ENCODE measurements around the gene ZNF417. TPM values are rescaled to one million over a fixed set of nuclear protein-coding genes. Genes with fewer than 3 reads are reported as not detected.
A peak's percentile ranks its signal among the peaks of the same experiment; 100 is the strongest.
"Not testable (repeated sequence)": the region's sequence is repeated elsewhere in the genome, so short reads cannot be mapped to it uniquely, and the experiment has no call there.

ZNF417 gene
- 31.0 TPM for total RNA-seq

DNA sequence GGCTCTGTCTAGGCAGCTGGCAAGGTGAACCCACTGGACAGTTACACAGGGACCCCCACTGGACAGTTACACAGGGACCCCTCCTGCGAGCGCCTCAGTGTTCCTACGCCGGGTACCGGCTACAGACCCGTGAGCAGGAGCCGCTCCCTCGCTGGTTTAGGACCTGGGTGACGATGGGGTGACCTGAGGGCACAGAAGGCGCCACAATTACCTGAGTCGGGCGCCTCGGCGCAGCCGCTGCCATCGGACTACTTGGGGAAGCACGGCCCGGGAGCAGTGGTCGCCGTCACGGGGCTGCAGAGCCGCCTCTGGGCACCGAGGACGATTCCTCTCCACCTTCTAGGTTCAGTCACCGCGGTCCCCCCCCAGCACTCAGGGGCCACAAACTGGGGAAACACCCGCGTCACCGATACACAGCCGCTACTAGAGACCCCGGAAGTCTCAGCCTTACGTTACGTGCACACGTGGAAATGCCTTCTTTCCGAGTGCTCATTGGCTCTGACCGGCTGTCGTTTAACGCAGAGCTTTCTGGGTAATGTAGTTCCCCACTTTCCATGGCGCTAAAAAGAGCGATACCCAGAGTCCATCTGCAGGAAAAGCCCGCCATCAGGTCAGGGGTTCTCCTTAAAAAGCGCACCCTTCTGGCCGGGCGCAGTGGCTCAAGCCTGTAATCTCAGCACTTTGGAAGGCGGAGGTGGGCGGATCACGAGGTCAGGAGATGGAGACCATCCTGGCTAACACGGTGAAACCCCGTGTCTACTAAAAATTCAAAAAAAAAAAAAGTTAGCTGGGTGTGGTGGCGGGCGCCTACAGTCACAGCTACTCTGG, at the start of gene ZNF417:
ZNF417 (minus strand) TSS at position 425 of the 828 bp plus-strand sequence; CDS start at position 244, 181 bp downstream.
- FAIRE-seq = not testable (repeated sequence)
- peak; percentile 69 to 89 for DNase-seq (ENCODE audit: low spot score in 2 of 2)

DNA sequence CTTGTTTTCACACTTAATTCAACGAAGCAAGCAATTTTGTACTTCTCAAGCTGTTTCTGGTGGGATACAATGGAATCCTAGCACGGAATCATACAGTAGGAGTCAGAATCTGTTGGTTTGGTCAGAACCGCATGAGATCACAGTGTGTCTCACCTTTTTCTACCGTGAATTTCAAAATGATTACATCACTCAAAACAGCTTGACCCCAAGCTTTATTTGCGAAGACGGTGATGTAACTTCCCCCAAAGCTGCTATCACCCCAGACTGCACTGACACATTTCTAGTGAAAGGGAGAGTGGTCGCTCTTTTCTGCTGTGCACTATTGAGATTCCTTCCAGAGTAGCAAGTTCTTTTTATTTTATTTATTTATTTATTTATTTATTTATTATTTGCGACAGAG, 48.4 kb upstream of the ZNF417 start:
- DNase-seq (ENCODE audit: low spot score in 2 of 2) (no peak), FAIRE-seq (no peak)

DNA sequence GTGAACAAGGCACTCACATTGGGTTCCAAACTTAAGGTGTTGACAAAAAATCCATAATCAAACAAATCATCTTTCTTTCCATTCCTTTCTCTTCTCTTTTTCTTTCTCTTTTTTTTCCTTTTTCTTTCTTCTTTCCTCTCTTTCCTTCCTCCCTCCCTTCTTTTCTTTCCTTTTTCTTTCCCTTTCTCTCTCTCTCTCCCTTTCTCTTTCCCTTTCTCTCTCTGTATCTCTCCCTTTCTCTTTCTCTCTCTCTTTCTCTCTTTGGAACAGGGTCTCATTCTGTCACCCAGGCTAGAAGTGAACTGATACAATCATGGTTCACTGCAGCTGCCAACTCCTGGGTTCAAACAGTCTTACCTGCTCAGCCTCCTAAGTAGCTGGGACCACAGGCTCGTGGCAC, 45.4 kb upstream of the ZNF417 start:
- no peak for DNase-seq (ENCODE audit: low spot score in 2 of 2)
- no peak for FAIRE-seq

DNA sequence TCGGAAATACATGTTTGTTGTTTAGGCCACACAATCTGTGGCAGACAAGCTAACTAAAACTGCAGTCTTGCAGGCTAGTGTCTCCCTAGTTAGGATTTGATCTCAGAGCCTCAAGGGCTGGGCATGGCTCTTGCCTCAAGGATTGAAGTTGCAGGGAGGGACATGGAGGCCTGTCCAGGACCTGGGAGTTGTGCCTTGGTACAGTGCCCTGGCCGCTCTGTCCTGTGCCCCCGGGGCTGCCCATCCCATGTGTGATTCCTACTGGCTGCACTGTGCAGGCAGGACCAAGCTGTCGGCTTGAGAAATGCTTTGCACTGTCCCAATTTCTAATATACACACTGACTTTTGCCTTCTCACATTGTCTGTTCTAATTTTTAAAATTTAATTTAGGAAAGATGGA, 38.6 kb upstream of the ZNF417 start:
- no peak for FAIRE-seq
- no peak for DNase-seq (ENCODE audit: low spot score in 2 of 2)

DNA sequence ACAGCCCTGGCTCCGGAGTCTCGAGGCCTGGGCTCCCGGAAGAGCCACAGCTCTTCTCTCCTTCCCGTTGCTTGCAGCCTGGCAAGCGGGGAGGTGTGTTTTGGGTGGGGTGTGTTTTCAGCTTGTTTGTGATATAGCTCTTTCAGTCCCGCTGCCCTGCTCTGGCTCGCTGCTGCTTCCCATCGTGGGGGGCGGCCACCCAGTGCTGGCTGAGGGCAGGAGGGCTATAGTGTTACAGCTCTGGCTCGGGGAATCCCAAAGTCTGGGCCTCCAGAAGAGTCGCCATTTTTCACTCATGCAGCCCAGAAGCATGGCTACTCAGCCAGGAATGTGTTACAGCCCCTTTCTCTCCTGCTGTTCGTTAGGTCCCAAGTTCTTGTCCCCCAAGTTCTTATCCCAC, 33.3 kb upstream of the ZNF417 start:
- no peak for FAIRE-seq
- DNase-seq (ENCODE audit: low spot score in 2 of 2) = no peak

DNA sequence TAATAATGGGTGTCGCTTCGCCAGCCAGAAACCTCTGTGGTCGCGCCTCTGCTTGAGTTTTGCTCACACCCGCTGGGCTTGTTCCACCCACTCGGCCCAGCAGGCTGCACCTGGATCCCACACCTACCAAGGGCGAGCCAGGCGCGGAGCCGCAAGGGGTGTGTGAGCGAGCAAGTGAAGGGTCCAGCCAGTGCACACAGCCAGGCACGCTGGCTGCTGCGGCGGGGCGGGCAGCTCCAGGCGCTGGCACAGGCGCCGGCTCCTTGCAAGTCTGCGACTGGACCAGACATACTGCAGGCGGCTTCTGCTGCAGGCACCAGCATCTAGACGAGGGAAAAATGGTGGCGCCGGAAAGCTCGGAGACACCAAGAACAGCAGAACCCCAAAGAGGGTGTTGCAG, 32.9 kb upstream of the ZNF417 start:
- no peak for FAIRE-seq
- DNase-seq (ENCODE audit: low spot score in 2 of 2) = no peak

DNA sequence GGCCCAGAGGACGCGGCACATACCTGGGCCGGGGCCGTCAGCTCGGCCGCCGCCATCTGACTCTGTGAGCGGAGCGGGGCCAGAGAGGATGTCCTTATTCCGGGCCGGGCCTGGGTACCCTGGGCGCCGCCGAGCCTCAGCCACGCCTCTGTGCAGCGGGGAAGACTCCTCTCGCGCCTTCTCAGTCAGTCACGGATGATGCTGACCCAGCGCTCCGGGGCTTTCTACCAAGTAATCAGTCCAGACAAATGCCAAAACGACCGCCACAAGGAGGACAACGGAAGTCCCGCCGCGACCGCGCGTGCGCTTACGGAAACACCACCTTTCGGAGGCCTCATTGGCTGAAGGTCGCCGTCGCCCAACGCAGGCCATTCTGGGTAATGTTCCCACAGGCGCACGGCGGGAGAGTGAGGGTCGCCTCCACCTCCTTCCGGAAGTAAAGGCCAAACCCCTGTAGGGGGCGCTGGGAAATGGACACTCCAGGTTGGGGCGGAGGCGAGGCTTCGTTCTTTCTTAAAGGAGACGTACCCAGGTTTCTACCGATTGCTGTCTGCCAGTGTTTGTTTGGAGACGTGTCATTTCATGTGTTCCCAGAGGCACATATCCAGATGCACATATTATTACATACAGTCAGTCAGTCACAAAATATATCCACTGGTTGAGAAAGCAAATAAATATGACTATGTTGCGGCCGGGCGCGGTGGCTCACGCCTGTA, 31.2 kb upstream of the ZNF417 start, which contains the start of gene ZNF256:
ZNF256 (minus strand) TSS at position 288 of the 716 bp plus-strand sequence; CDS start at position 56, 232 bp downstream.
- FAIRE-seq (no peak), DNase-seq (ENCODE audit: low spot score in 2 of 2) (peak; percentile 91 to 96)

DNA sequence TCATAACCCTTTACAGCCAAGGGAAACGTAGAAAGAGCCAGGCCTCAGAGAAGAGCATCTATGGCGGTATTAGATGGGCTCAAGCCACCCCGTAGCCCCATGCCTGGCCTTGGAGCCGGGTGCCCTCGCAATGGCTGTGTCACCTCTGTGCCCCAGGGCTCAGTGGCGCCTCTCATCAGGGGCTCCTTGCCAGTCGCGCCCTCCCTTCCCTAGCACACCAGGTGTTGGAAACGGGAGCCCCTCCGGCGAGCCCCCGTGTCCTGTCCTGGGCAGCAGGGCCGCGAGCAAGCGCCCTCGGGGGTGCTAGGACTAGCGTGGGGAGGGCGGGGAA, 30.7 kb upstream of the ZNF417 start:
- no peak for DNase-seq (ENCODE audit: low spot score in 2 of 2)
- no peak for FAIRE-seq

DNA sequence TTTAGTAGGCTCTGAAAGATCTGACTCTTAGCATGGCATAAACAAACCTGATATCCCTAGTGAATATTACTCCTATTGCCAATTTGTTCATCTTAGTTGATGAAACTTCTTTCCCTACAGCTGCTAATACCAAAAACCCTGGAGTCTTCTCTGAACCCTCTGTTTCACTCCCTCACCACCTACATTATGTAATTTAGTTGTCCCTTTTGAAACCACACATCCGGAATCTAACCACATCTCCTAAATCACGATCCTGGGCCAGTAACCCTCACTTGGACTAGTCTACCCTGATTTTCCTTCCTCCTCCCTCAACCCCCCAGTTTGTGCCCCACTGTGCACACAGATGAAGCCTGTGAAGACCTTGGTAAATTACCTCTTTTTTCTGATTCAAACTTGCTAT, 29.9 kb upstream of the ZNF417 start:
- DNase-seq (ENCODE audit: low spot score in 2 of 2) = no peak
- FAIRE-seq = no peak

DNA sequence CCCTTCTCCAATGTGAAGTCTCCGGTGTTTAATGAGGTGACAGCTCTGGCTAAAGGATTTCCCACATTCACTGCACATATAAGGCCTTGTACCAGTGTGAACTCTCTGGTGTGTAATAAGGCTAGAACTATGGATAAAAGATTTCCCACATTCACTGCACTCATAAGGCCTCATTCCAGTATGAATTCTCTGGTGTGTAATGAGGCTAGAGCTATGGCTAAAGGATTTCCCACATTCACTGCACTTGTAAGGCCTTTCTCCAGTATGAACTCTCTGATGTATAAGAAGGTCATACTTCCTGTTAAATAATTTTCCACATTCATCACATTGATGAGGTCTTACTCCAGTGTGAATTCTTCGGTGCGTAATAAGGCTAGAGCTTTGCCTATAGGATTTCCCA, 25.2 kb upstream of the ZNF417 start:
- no peak for DNase-seq (ENCODE audit: low spot score in 2 of 2)
- FAIRE-seq = no peak

DNA sequence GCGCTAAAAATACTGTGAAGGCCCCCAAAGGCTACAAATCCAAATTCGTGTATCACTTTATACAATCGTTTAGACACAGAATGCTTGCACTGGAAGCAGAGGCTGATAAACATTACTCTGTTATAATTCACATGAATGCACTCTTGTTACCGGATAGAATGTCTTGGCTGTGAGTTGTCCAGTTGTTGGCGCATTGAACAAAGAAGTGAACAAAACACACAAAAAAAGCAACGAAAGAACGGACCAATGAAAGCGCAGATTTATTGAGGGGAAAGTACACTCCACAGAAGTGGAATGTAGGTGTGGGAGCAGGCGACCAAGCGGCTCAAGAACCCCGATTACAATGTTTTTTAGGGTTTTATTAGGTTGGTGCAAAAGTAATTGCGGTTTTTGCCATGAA, 19.3 kb upstream of the ZNF417 start:
- FAIRE-seq = no peak
- DNase-seq (ENCODE audit: low spot score in 2 of 2) = no peak

DNA sequence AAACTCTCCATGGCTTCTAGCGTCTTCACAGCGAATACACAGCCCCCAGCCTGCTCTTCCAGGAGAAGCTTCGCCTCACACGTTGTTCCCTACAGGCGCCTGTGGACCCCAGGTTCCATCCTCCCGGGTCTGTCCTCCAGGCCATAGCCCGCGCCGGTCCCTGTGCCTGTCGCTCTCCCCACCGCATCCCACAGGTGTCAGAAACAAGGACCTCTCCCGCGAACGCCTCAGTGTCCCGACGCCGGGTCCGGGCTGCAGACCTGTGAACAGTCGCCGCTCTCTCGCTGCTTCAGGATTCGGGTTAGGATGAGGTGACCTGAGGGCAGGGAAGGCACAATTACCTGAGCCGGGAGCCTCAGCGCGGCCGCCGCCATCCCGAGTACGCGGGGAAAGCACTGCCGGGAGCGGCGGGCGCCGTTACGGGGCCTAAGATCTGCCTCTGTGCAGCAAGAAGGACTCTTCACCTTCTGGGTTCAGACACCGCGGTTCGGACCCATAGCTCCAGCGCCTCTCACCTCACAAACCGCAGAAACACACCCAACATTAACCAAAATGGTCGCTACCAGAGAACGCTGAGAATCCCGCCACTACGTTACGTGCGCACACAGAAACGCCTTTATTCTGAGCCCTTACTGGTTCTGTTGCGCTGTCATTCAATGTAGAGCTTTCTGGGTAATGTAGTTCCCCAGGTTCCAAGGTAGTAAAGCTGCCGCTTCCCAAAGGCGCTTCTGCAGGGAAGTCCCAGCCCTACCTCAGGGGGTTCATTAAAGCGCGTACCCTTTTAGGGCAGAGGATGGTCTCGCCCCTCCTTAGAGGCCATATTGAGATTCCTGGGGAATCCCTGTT, 18.7 kb upstream of the ZNF417 start, which contains the start of gene ZNF418:
ZNF418 (minus strand) TSS at position 583 of the 846 bp plus-strand sequence. CDS start 1,580 bp downstream, outside the sequence.
- no peak for FAIRE-seq
- peak; percentile 59 to 72 for DNase-seq (ENCODE audit: low spot score in 2 of 2)

DNA sequence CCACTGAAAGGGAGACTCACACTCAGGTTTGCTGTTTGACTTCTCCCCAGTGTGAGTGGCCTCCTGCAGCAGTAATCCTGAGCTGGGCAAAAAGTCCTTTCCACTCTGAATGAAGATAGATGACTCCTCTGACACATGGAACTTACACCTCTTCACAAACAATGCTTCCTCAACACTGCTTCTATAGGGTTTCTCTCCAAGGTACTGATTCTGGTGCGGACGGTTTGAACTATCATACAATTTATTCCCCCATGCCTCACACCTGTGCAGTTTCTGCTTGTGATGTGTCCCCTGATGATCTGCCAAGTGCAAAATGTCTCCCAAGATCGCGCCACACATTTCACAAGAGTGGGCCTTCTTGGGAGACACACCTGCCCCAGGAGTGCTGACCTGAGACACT, 11.2 kb upstream of the ZNF417 start:
- FAIRE-seq = no peak

DNA sequence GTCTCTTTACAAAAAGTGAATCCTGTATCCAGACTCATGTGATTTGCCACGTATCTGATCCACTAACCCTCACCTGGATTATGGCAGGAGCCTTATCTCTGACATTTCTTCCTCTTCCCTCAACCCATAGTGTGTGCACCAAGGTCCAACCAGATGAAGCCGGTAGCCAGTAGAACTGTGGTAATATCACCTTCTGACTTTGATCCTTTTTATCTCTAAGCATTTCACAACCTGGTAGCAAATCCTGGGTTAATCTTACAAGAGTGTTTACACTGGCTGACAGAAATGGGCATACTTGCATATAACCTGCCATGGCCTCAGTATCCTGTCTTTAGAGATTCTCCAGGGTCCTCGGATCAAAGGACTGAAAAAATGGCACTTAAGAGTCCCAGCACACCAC, 1.9 kb downstream of the ZNF417 start:
- no peak for DNase-seq (ENCODE audit: low spot score in 2 of 2)
- no peak for FAIRE-seq

More for the DNA sequence above, 11.2 kb upstream of the ZNF417 start:
- DNase-seq (ENCODE audit: low spot score in 2 of 2) = no peak

DNA sequence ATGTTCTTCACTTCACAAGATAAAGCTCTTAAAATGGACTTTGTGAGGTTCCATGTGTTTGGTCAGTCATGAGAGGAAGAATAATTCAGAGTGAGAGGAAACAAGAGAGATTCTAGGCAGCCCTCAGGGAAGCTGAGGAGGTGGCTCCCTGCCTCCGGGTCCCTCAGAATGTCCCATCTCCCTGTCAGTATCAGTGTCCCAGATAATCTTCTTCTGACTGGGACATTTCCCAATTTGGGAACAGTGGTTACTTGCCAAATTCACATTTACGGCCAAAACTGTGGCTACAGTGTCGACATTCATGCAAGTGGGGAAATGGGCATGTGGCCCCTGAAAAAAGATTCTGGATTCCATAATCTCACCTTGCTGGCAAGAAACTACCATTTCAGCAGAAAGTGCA, 9.0 kb downstream of the ZNF417 start:
- no peak for DNase-seq (ENCODE audit: low spot score in 2 of 2)
- no peak for FAIRE-seq

DNA sequence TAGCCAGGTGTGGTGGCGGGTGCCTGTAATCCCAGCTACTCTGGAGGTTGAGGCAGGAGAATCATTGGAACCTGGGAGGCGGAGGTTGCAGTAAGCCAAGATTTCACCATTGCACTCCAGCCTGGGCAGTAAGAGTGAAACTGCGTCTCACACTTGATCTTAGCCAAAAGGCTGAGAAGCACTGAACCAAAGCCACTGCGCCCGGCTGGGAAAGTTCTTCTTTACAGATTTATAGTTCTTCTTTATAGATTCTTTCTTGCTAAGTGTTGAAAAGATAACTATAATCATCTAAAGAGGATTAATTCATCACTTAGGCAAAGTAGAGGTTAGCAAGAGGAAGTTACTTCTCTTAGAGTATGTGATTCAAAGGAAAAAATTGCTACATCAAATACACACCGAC, 11.1 kb downstream of the ZNF417 start:
- DNase-seq (ENCODE audit: low spot score in 2 of 2) (no peak), FAIRE-seq (no peak)

DNA sequence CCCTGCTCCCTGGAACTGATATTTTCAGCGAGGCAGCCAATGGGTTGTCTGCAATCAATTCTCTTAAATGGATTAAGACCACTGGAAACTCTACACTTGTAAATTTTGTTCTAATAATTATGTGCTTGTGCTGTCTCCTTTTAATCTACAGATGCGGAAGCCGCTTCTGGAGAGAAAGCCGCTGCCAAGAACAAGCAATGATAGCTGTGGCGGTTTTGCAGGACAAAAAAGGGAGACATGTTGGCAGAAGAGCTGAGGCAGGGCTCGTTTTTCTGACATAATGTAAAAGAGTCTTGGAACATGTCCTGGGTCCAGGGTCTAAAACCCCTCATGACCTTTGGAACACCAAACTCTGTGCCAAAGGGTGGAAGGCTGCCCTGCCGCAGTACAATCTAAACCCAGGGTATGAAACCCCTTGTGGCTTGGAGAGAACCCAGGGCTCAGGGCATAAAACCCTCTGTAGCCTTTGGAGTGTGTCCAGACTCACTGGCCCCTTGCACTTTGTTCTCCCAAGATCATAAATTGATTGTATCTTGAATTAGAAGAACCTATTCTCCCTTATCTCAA, 12.7 kb downstream of the ZNF417 start:
- DNase-seq (ENCODE audit: low spot score in 2 of 2) = no peak
- no peak for FAIRE-seq

DNA sequence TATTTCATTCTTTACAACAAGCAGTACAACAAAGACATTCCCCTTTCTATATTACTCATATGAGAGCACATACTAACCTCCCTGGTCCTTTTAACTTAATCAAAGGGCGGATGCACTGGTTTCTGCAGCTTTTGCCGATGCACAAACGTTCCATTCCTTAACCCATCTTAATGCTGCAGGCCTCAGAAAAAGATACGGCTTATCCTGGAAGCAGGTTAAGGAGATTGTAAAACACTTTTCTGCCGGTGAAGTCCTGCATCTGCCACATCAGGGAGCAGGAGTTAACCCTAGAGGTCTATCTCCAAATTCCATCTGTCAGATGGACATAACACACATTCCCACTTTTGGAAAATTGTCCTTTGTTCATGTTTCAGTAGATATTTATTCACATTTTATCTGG, 16.1 kb downstream of the ZNF417 start:
- FAIRE-seq (no peak), DNase-seq (ENCODE audit: low spot score in 2 of 2) (no peak)

DNA sequence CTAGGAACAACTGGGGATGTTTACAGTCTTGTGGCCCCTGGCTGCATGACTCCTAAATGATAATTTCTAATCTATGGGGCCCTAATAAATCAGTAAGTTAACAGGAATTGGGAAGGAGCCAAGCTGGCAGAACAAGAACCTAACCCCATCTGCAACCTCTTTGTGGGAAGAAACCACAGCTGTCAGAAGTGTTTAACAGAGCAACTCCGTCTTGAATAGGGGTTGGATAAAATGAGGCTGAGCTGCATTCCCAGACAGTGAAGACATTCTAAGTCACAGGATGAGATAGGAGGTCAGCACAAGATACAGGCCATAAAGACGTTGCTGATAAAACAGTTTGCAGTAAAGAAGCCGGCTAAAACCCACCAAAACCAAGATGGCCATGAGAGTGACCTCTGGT, 25.7 kb downstream of the ZNF417 start:
- not testable (repeated sequence) for DNase-seq (ENCODE audit: low spot score in 2 of 2); FAIRE-seq

DNA sequence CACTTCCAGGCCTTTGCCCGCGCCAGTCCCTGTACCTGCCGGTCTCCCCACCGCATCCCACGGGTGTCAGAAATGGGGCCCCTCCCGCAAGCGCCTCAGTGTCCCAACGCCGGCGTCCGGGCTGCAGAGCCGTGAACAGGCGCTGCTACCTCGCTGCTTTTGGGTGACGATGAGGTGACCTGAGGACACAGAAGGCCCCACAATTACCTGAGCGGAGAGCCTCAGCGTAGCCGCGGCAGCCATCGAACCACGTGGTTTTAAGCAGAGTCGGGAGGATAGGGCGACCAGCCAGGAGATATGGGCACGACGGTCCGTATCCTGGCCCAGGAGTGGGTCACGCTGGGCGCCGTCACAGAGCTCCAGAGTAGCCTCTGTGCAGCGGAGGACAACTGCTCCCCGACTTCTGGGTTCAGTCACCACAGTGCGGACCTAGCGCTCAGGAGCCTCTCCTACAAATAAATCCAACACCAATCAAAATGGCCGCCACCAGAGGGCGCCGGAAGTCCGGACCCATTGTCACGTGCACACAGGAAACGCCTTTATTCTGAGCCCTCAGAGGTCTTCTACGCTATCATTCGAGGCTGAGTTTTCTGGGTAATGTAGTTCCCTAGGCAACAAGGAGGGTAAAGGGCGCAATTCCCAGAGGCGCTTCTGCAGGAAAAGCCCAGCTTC, 27.7 kb downstream of the ZNF417 start, which contains the start of gene ZNF814:
ZNF814 (minus strand) TSS at position 478 of the 672 bp plus-strand sequence; CDS start at position 243, 235 bp downstream.
- FAIRE-seq (no peak), DNase-seq (ENCODE audit: low spot score in 2 of 2) (peak; percentile 31 to 74)
